ENCODE data around the gene NOVA2. TPM values are rescaled to one million over a fixed set of nuclear protein-coding genes. Genes with fewer than 3 reads are reported as not detected.
A peak's percentile ranks its signal among the peaks of the same experiment; 100 is the strongest.

Gene NOVA2
- total and polyA plus RNA-seq, 9 of the 15 experiments (the other 6 are each of a cell fraction or from before 2014, with no cell fraction given) = not detected

- no peak for TF ChIP-seq ZNF217 (CRISPR knock-in tag; IDR thresholded peaks at IDR 0.05)
- no peak for TF ChIP-seq MTA2 (IDR thresholded peaks at IDR 0.05; ENCODE audit: low read depth)
- TF ChIP-seq ZFX (CRISPR knock-in tag; IDR thresholded peaks at IDR 0.05) = no peak
- no peak for TF ChIP-seq ZNF121 (CRISPR knock-in tag; conservative IDR thresholded peaks at IDR 0.05)
- TF ChIP-seq HDAC6 (IDR thresholded peaks at IDR 0.05; ENCODE audit: low read depth, low read length) = no peak
- peak; percentile 90 for TF ChIP-seq CTBP1 (IDR thresholded peaks at IDR 0.05; ENCODE audit: borderline replicate concordance)
- no peak for TF ChIP-seq SMAD3 (CRISPR knock-in tag; conservative IDR thresholded peaks at IDR 0.05)
- no peak for TF ChIP-seq ZNF764 (CRISPR knock-in tag; IDR thresholded peaks at IDR 0.05; ENCODE audit: low read depth)
- TF ChIP-seq ZC3H11A (IDR thresholded peaks at IDR 0.05; ENCODE audit: low read depth, low read length) = no peak
- peak; percentile 69; the same call in 1 of the 2 replicates for TF ChIP-seq TARDBP (IDR thresholded peaks at IDR 0.05)
- no peak for TF ChIP-seq KLF1 (tag; IDR thresholded peaks at IDR 0.05)
- TF ChIP-seq RFX1 (IDR thresholded peaks at IDR 0.05) = no peak
- TF ChIP-seq KLF10 (CRISPR knock-in tag; IDR thresholded peaks at IDR 0.05) = no peak
- TF ChIP-seq POLR2AphosphoS5 (IDR thresholded peaks at IDR 0.05; ENCODE audit: control insufficient read depth, insufficient read depth, low read depth, low read length) = no peak
- 0 out of 2 replicates have a peak, but pooled peaks have one; percentile 31 for TF ChIP-seq HDGF (IDR thresholded peaks at IDR 0.05)
- TF ChIP-seq TBP (optimal IDR thresholded peaks at IDR 0.05; ENCODE audit: low read depth, low read length) = no peak
- TF ChIP-seq ZNF592 (IDR thresholded peaks at IDR 0.05) = no peak
- TF ChIP-seq CBX3 (IDR thresholded peaks at IDR 0.05; ENCODE audit: borderline replicate concordance in 1 of 2, low read length in 2 of 2) = no peak
- no peak for TF ChIP-seq NFYB (IDR thresholded peaks at IDR 0.05; ENCODE audit: extremely low read depth, insufficient read length)
- TF ChIP-seq FOXK2 (conservative IDR thresholded peaks at IDR 0.05 in 1 of 2, IDR thresholded peaks at IDR 0.05 in 1 of 2; ENCODE audit: low read depth in 2 of 2) = no peak
- no peak for TF ChIP-seq COPS2 (conservative IDR thresholded peaks at IDR 0.05)
- TF ChIP-seq ZNF436 (CRISPR knock-in tag; IDR thresholded peaks at IDR 0.05) = no peak
- no peak for TF ChIP-seq RNF219 (CRISPR knock-in tag; IDR thresholded peaks at IDR 0.05)
These were observed 26.0 kb upstream of the NOVA2 start (continued) for GRCh38 chr19:45999653-46000121.
